GM19099 (cell line): ENCODE measurements around the gene JUP.

ENCODE experiments used
- POLR2A ChIP-seq: IDR thresholded peaks from 3 replicates; pipeline ENCODE4 v1.6.1; 2011; ENCODE audit warnings: low read depth; ENCODE audit not compliant: insufficient read length; ENCODE audit errors: extremely low read depth

JUP gene

DNA sequence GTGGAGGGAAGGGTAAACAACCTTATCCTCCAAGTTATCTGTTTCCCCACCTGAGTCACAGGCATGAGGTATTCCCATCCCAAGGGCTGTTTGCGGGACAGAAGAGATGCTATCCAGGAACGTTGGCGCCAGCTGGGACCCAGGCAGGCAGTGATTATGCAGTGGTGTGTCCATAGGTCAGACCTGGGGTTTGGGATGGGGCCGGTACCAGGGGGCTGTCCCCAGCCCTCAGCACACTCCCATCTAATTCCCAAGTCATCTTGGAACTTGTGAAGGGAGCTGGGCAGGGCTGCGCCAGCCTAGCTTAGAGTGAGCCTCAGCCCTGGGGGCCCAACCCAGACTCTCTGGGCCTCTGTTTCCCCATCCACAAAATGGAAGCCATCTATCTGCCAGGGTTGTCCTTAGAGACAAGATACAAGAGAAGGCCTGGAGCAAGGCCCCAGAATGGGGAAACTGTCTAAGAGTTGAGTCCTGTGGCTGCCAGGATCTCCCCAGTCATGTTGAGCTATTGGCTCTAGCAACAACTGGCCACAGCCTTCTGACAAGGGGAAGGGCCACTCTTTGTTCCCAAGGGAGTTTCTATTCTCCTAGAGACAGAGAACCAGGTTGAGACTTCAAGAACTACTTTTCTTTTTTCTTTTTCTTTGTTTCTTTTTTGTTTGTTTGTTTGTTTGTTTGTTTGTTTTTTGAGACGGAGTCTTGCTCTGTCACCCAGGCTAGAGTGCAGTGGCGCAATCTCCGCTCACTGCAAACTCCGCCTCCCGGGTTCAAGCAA, 9.8 kb upstream of the JUP start:
- no peak for TF ChIP-seq POLR2A

DNA sequence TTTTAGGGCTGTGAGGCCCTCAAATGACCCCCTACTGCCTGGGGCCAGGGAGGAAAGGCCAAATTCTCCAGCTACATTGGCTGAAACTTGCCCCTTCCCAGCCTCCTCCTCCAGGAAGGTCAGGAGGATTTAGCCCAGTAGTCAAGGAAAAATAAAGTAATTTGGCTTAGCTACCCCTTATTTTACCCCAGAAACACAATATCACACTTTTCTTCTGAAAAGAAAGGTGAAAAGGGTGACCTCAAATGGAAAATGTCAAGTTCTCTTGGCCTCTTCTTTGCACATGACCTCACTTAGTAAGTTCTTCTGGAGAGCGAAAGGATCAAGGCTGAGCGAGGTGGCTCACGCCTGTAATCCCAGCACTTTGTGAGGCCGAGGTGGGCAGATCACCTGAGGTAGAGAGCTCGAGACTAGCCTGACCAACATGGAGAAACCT, 8.0 kb upstream of the JUP start:
- TF ChIP-seq POLR2A = no peak

DNA sequence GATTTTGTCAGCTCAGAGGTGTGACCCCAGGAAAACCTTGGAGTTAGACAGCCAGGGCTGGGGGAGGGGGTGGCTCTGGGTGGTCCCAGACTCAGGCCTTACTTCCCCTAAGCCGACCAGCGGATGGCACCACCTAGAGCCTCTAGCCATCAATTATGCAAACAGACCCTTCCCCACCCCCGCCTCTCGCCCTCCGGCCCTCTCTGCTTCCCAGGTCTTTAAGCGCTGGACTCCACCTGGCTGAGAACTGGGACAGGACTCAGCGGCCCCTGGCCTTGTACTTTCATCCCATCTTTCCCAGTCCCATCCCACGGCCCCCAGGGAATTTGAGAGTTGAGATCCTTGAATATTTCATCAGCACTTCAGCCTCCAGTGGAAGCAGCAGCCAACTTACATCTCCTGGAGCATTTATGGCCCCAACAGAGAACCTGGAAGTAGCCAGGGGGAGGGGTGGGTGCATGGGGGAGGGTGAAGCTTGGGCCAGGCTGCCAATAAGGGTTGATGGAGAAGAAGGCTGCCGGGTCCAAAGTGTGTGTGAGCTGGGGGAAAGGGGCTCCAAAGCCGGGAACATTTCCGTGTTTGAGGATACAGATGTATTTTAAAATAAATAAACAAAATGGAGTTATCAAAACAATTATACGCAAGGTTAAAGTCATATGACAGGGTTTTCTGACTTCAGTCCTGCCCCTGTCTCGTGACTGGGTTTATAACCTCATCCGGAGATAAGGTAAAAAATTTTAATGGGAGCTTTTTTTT, 7.5 kb upstream of the JUP start:
- TF ChIP-seq POLR2A = no peak

DNA sequence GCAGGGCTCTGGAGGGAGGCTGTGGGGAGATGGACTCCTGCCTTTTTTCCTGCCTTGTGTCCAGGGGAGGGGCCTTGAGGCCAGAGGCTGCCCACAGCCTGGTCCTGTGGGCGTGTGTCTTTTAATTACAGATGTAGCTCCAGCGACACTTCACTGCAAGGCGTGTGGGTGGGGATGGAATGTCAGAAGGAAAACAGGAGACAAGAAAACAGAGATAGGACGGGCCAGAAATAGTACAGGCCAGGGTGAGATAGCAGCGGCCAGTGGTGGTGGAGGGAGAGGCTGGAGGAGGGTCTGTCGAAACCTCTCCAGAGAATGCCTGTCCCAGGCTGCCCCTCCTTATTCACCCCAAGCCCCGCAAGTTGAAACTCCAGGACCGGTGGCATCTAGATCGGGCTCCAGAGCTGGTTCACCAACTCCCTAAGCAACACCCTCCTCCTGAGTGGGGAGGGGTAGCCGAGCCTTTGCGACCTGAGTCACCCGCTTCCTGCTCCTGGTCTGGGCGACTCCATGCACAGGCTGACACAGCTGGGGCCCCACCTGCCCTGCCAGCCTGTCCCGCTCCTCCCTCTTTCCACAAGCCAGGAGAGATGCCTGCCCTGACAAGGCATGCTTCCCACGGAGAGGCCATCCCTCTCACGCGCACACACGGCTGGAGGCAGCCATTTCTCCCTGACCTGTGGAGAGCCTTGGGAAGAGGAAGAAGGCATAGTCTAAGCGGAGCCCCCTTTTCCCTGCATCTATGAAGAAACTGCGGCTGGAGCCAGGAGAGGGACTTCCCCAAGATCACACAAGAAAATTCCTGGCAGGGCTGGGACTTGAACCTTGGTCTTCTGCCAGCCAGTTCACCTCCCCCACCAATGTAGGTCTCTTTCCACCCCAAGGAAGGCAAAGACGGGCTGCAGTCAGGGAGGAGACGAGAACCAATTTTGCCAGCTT, 6.6 kb upstream of the JUP start:
- TF ChIP-seq POLR2A = no peak

DNA sequence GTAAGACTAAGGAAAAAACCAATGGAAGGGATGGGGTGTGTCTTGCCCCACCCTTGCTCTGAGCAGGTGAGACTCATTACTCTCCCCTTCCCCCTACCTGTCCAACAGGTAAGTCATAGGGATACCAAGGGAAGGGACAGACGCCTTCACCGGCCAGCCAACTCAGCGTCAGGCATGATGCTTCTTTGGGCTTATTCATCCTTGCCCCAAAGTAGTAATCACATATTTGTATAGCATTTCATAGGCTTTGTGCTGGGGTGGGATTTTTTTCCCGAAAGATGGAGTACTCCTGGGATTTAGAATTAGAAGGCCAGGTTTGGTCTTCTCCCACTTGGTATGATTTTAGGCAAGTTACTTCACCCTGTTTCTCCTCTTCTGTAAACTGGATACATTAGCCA, 509 bp upstream of the JUP start:
- TF ChIP-seq POLR2A = no peak

DNA sequence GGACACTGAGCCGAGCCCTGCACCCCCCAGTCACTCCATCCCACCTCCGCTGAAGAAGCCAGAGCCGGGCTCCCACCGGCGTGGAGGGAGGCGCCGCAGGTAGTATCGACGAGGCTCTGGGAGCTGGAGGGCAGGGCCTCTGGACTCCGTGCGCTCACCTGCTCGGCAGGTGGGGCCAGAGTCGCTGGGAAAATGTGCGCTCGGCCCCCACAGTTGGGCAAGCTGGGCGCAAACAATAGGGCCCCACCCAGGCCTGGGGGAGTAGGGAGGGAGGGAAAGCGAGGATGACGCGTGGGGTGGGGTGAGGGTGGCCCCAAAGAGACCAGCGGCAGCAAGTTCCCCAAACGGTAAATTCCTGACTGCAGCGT, 668 bp downstream of the JUP start:
- no peak for TF ChIP-seq POLR2A

DNA sequence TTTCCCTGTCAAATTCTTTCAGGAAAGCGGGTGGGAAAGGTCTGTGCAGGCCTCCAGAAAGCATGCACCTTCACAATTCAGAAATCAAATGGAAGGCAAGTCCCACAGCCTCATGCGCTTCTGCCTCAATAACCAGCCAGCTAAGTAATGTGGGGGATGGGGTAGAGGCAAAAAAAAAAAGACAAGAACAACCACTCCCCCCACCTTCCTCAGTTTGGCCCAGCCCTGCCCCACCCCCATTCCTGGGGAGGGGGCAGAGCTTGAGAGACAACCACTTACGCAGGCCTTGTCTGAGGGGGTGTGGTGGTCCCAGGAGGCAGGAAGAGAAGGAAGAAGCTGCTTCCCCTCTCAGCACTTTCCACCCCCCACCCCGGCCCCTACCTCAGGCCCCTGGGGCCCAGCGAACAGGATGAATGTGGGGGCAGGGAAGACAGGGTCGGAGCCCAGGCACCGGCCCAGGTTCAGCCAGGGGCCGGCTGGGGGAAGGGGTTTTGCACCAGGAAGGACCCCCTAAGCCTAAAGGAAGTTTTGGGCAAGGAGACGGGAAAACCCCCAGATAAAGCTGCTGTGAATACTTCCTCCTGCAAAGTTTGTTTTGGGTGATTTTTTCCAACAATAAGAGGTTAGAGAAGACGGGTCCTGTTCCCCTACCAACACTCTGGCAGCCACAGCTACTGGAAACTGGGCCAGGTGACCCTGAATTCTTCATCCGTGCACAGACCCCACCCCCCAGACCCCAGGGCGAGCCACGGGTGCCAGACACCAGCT, 1.2 kb downstream of the JUP start:
- TF ChIP-seq POLR2A = no peak

DNA sequence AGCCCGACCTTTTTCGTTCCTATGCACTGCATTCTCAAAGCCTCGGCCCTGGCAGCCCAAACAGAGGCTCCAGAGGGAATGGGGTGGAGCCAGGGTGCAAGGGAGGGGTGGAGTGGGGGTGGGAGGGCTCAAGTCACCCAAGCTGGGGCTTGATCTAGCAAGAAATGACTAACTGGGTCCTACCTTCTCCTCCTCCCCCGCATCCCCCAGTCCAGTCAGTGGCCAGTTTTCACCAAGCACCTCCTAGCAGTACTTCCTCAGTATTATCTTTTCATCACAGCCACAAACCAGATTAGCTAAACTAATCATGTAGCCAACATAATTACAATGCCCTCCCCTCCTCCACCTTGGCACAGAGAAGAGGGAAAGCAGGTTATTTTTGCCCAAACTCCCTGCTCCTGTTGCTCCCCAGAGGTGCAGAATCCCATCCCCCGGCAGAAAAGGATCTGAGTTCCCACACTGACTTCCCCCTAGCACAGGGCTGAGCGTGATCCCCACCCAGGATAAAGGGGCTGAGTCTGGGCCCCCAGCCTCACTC, 2.2 kb downstream of the JUP start:
- TF ChIP-seq POLR2A = no peak

DNA sequence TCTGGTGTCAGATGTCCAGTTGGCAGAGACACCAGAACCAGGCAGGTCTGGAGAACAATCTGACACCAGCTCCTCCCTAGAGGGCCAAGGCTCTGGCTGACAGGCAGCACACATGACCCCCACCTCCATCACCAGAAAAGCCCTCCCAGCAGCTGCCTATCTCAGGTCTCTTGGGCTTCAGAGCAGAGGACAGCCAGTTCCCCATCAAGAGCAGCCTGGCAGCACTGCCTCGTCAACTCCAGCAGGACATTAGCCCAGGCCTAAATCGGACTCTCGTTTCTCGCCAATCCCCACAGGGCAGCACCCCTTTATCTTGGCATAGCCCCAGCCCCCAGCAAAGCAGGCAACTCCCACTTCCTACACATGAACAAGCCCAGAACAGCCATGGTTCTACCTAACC, 4.4 kb downstream of the JUP start:
- no peak for TF ChIP-seq POLR2A

DNA sequence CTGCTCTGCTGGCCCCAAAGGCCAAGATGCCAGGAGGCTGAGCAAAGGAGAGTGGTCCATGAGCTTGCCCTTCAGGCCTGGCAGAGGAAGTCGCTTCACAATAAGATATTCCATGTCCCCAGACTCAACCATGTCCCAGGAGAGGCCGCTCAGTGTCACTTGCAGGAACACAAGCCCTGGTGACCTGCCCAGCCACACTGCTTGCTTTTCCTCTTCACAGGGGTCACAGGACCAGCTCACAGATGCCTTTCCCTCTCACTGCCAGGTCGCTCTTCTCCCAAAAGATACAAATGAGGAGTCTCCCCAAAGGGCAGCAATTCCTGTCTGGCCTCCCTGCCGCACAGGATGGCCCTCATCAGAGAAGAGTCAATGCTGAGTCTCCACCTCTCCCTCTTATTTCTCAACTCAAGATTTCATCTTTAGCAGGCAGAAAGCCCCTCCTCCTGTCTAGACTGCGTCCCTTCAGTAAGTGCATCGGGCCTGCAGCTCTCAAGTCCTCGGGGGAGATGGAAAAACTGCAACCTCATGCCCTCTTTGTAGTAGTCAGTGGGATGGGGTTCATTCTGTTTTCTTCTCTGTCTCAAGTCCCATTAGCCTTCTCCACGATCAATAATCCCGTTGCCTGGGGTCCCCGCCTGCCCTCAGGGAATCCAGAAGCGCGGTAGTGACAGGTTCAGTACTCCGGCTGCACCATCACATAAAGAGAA, 5.0 kb downstream of the JUP start:
- TF ChIP-seq POLR2A = no peak

DNA sequence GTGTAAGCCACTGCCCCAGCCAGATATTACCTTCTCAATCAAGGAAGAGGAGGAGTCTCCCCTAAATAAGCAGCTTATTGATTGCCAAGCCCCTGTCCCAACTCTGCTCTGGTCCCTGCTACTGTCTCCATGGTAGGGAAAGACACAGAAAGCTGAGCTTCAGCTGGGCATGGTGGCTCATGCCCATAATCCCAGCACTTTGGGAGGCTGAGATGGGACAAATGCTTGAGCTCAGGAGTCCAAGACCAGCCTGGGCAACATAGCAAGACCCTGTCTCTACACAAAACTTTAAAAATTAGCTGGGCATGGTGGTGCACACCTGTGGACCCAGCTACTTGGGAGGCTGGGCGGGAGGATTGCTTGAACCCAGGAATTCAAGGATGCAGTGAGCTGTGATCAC, 6.6 kb downstream of the JUP start:
- TF ChIP-seq POLR2A = no peak

DNA sequence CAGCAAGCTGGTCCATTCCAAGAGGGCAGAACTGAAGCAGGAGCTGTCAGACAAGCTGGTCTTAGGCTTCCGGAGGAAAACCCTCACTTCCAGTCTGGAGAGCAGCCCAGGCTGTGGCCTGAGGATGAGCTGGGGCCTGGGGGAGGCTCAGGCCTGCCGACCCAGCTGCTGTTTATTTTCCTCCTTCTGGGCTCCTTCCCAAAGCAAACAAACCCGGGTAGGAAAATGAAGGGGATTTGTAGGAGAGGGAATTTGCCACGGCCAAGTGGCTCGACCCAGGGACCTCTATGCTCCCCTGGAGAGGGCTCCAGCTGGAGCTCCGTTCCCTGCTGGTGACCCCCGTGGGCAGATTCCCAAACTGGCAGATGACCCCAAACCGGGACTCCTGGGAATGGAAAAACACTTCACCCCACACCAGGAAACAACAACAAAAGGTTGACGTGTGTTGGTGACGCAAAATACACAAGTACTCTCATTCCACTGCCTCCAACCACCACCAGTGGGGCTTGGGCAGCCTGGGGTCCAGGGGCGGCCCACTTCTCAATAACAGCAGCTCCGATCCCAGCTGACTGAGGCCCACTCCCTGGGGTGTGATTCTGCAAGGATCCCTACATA, 8.8 kb downstream of the JUP start:
- no peak for TF ChIP-seq POLR2A

DNA sequence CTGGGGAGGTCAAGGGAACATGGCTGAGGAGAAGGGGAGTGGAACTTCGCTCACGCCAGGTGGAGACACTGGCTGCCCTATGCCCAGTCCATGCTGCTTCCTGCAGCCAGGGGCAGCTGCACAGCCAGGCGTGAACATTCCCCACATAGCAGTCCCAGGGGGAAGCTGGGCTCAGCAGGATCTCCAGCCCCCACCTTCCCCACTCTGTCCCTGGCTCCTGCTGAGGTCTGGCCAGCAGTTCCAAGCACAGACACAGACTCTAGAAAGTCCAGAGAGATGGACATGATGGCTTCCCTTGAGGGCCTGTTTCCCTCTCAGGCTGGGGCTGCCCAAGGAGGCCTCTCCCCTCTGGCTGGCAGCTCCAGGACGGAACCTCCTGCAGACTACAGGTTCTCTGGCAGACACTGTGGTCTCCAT, 9.3 kb downstream of the JUP start:
- no peak for TF ChIP-seq POLR2A
